Loucy (cell line): ENCODE results near the gene MMRN2.

Experiments used
- H2AFZ ChIP-seq: fragments of 200-600 bp; sonication (generic); 2 replicates; pipeline ENCODE4 v1.6.0; 2016; ENCODE audit warnings: antibody characterized with exemption, mild to moderate bottlenecking, low read length, moderate library complexity
- H3F3A ChIP-seq: fragments of 200-600 bp; 2 replicates; pipeline ENCODE4 v1.6.0; 2016; ENCODE audit warnings: antibody characterized with exemption, low read depth, mild to moderate bottlenecking
- H3K27me3 ChIP-seq: fragments of 200-600 bp; sonication (generic); 2 replicates; pipeline ENCODE4 v1.6.1; 2014; ENCODE audit warnings: low read length, mild to moderate bottlenecking; ENCODE audit not compliant: insufficient read depth, poor library complexity, severe bottlenecking
- H3K36me3 ChIP-seq: fragments of 200-600 bp; sonication (generic); 2 replicates; pipeline ENCODE4 v1.6.1; 2016; ENCODE audit warnings: low read length; ENCODE audit not compliant: insufficient read depth
- H3K4me1 ChIP-seq: fragments of 200-600 bp; sonication (generic); 2 replicates; pipeline ENCODE4 v1.5.1; 2014; ENCODE audit warnings: low read length, mild to moderate bottlenecking; ENCODE audit not compliant: insufficient read depth, poor library complexity, severe bottlenecking
- H3K4me2 ChIP-seq: fragments of 200-600 bp; sonication (generic); 2 replicates; pipeline ENCODE4 v1.6.0; 2014; ENCODE audit warnings: antibody characterized with exemption, low read length, low read depth, mild to moderate bottlenecking; ENCODE audit not compliant: poor library complexity, severe bottlenecking
- H3K4me3 ChIP-seq: fragments of 200-600 bp; sonication (generic); 2 replicates; pipeline ENCODE4 v1.5.1; 2014; ENCODE audit warnings: low read length, mild to moderate bottlenecking, mixed read lengths; ENCODE audit not compliant: poor library complexity, severe bottlenecking
- H3K79me2 ChIP-seq: fragments of 200-600 bp; sonication (generic); 2 replicates; pipeline ENCODE4 v1.6.1; 2014; ENCODE audit warnings: low read length; ENCODE audit not compliant: insufficient read depth
- H3K9ac ChIP-seq: fragments of 200-600 bp; sonication (generic); 2 replicates; pipeline ENCODE4 v1.6.0; 2014; ENCODE audit warnings: mild to moderate bottlenecking, low read depth, low read length, moderate library complexity; ENCODE audit not compliant: poor library complexity, severe bottlenecking
- H3K9me2 ChIP-seq: fragments of 200-600 bp; sonication (generic); replicated peaks from 2 replicates; pipeline ENCODE4 v1.6.1; 2016; ENCODE audit warnings: low read depth, low read length, mixed read lengths
- H3K9me3 ChIP-seq: fragments of 200-600 bp; sonication (generic); 2 replicates; pipeline ENCODE4 v1.6.1; 2014; ENCODE audit warnings: mild to moderate bottlenecking, antibody characterized with exemption, low read length, low read depth; ENCODE audit not compliant: insufficient read depth
- H4K20me1 ChIP-seq: fragments of 200-600 bp; sonication (generic); 2 replicates; pipeline ENCODE4 v1.6.0; 2014; ENCODE audit warnings: antibody characterized with exemption, low read length, mild to moderate bottlenecking; ENCODE audit not compliant: insufficient read depth, poor library complexity, severe bottlenecking
- CTCF ChIP-seq: fragments of 200-600 bp; sonication (generic); conservative IDR thresholded peaks from 2 replicates; pipeline ENCODE4 v1.5.1; 2014; ENCODE audit warnings: mild to moderate bottlenecking, antibody characterized with exemption, low read length
- EZH2phosphoT487 ChIP-seq: fragments of 200-600 bp; IDR thresholded peaks from 2 replicates; pipeline ENCODE4 v1.6.1; 2018; ENCODE audit warnings: antibody characterized with exemption, mild to moderate bottlenecking, moderate library complexity, borderline replicate concordance

The MMRN2 gene

GRCh38 chr10:86969421-86970041 is 12.1 kb upstream of the MMRN2 start:
- Histone ChIP-seq H3K4me3 (no peak overlapping the region), H3K27me3 (no peaks in the 10 kb centered on the region), H3K9me3 (no peaks in the 10 kb centered on the region), H3K4me2 (no peak overlapping the region), H4K20me1 (no peaks in the 10 kb centered on the region), H3F3A (no peaks in the 10 kb centered on the region), H3K4me1 (peaks cover 5% of the 10 kb centered on the region), H2AFZ (no peak overlapping the region), H3K79me2 (no peaks in the 10 kb centered on the region), H3K9me2 (no peaks in the 10 kb centered on the region), H3K9ac (no peak overlapping the region), H3K36me3 (no peaks in the 10 kb centered on the region)
- no peak for TF ChIP-seq CTCF
- TF ChIP-seq EZH2phosphoT487: no peak

- Histone ChIP-seq H3K4me2 (no peak overlapping the region), H3K9ac (no peak overlapping the region), H3K4me1 (peaks cover 5% of the 10 kb centered on the region), H3K4me3 (no peak overlapping the region), H3F3A (no peaks in the 10 kb centered on the region), H4K20me1 (no peaks in the 10 kb centered on the region), H3K27me3 (no peaks in the 10 kb centered on the region), H2AFZ (no peak overlapping the region), H3K9me3 (no peaks in the 10 kb centered on the region), H3K9me2 (no peaks in the 10 kb centered on the region), H3K36me3 (no peaks in the 10 kb centered on the region), H3K79me2 (no peaks in the 10 kb centered on the region)
- no peak for TF ChIP-seq EZH2phosphoT487
- TF ChIP-seq CTCF: no peak
Measured at GRCh38 chr10:86968994-86969355, 11.6 kb upstream of the MMRN2 start.

GRCh38 chr10:86968271-86968993 is 11.0 kb upstream of the MMRN2 start, which contains the start of gene ADIRF:
TSS of gene ADIRF (plus strand) at chr10:86968482. CDS start at chr10:86968545, 63 bp downstream.
- no peak within 1 kb of the TSS for H2AFZ ChIP-seq
- no peak within 1 kb of the TSS for H3K9ac ChIP-seq
- H3K4me1 ChIP-seq: peaks cover 5% of the 10 kb centered on the region
- no peak within 1 kb of the TSS for H3K4me2 ChIP-seq
- no peaks in the 10 kb centered on the region for H3K9me3 ChIP-seq
- no peak within 1 kb of the TSS for H3K4me3 ChIP-seq
- no peaks in the 10 kb centered on the region for H3K9me2 ChIP-seq
- no peaks in the 10 kb centered on the region for H4K20me1 ChIP-seq
- H3K36me3 ChIP-seq: no peaks in the 10 kb centered on the region
- no peaks in the 10 kb centered on the region for H3K79me2 ChIP-seq
- no peaks in the 10 kb centered on the region for H3K27me3 ChIP-seq
- TF ChIP-seq EZH2phosphoT487: no peak
- no peak for TF ChIP-seq CTCF
- no peaks in the 10 kb centered on the region for H3F3A ChIP-seq
